Upper lobe of left lung (tissue), 4 donors: ENCODE results near the gene AKT2.

Experiments
- CTCF ChIP-seq, 6 experiments: fragments of 450-650 bp in 4 of 6; fragments of 200-600 bp in 2 of 6; sonication (generic) in 2 of 6; IDR thresholded peaks; one replicate each; pipeline ENCODE4 v1.5.1; 2016 to 2019; ENCODE audit warnings: antibody characterized with exemption in 6 of 6
- EP300 ChIP-seq, 4 donors: sonication (generic); formaldehyde crosslinking; IDR thresholded peaks; one replicate each; pipeline ENCODE4 v1.5.1; 2017; ENCODE audit warnings: antibody characterized with exemption in 4 of 4, control low read depth in 2 of 4
- POLR2A ChIP-seq, 4 donors: fragments of 450-650 bp; IDR thresholded peaks; one replicate each; pipeline ENCODE4 v1.5.1; 2016 to 2017; ENCODE audit warnings: antibody characterized with exemption in 4 of 4, mild to moderate bottlenecking in 2 of 4

GRCh38 chr19:40228346-40228745, 56.8 kb downstream of the AKT2 start:
- no peak for TF ChIP-seq CTCF (IDR thresholded peaks at IDR 0.05)
- TF ChIP-seq POLR2A (IDR thresholded peaks at IDR 0.05): no peak
- no peak for TF ChIP-seq EP300 (IDR thresholded peaks at IDR 0.05)
